GM19035 (cell line): Measurements from ENCODE around the gene KLK15.

Experiments
- ATAC-seq: cut with Tn5 transposase; IDR thresholded peaks from one replicate; pipeline ENCODE4 v1.9.1; 2021; ENCODE audit not compliant: unreplicated experiment

KLK15 gene

DNA sequence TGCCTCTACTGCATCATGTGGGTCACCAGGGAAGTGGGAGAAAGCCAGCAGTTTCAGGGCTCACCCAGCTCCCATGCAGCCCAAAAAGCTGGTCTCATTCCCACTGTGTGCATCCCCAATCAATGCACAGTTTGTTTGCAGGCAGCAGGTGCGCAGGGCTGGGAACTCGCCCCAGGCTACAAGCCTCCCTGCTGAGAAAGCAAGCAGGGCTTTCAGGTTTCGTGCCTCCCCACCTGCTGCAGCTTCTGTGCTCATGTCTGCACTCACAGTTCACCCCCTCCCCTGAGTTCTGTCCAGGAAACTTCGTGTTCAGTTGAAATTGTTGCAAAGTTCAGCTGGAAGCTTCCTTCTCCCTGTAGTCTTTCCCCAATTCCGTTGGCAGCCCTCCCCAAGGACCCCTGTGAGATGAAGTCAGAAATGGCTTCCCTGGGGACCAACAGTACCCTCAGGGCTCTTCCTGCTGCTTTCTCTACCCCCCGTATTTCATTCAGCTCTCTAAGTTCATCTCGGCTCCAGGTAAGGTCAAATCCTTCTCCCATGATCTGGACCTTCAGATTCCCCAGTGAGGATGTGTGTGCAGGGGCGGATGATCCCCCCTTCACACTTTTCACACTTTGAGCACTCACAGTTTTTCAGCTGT is 11.0 kb upstream of the KLK15 start:
- no peak for ATAC-seq

DNA sequence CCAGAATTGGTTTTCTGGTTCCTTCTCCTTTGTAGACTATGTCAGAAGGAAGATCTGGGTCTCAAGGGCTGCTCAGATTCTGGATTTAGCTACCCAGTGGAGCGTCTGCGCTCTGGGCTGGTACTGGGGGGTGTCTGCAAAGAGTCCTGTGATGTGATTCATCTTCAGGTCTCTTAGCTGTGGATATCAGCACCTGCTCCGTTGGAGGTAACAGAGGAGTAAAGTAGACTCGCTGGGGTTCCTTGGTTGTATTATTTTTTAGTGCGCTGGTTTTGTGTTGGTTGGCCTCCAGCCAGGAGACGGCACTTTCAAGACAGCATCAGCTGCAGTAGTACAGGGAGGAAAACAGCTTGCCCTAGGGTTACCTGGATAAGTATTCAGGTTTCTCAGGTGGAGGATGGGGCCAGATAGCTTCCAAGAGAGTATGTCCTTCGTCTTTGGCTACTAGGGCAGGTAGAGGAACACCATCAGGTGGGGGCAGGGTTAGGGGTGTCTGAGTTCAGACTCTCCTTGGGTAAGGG is 10.4 kb upstream of the KLK15 start:
- ATAC-seq = no peak

DNA sequence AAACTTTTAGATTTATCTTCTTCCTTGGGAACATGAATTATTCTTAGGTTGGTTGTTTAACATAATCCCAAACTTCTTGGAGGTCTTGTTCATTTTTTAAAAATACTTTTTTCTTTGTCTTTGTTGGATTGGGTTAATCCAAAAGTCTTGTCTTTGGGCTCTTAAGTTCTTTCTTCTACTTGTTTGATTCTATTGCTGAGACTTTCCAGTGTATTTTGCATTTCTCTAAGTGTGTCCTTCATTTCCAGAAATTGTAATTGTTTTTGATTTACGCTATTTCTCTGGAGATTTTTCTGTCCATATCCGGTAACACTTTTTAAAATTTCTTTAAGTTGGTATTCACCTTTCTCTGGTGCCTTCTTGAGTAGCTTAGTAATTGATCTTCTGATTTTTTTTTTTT is 9.8 kb upstream of the KLK15 start:
- ATAC-seq = no peak

DNA sequence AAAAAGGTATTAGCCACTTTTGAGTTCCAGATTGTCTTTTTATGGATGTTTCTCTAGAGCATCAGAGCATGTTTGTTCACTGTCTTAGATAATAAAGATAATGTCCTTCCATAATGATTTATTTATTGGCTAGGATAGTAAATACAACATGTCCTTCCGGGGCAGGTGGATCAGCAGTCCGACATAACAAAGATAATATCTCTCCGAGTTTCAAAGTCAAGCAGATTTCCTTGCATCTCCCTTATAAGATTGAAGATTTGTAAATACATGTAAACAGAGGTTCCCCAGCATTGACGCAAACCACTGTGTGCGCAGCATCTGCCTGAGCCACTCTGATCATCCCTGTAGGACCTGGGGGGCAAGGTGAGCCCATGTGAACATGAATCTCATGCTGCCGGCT is 8.8 kb upstream of the KLK15 start:
- ATAC-seq = no peak

DNA sequence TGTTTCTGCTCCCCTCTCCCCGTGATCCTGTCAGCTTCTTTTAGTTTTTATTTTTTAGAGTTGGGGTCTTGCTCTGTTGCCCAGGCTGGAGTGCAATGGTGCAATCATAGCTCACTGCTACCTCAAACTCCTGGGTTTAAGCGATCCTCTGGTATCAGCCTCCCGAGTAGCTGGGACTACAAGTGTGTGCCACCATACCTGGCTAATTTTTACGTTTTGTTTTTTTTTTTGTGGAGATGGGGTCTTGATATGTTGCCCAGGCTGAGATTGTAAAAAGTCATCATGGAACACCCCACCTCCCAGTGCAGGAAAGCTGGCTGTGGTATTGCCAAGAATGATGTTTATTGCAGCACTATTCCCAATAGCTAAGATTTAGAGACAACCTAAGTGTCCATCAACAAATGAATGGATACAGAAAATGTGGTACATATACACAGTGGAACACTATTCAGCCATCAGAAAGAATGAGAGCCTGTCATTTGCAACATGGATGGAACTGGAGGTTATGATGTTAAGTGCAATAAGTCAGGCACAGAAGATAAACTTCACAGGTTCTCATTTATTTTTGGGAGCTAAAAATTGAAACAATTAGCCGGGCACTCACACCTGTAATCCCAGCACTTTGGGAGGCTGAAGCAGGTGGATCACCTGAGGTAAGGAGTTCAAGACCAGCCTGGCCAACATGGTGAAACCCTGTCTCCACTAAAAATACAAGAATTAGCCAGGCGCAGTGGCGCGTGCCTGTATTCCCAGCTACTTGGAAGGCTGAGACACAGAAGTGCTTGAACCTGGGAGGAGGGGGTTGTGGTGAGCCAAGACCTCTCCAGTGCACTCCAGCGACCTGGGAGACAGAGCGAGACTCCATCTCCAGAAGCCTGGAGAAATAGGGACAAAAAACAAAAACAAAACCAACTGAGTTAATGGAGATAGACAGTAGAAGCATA is 6.6 kb upstream of the KLK15 start:
- ATAC-seq = no peak

DNA sequence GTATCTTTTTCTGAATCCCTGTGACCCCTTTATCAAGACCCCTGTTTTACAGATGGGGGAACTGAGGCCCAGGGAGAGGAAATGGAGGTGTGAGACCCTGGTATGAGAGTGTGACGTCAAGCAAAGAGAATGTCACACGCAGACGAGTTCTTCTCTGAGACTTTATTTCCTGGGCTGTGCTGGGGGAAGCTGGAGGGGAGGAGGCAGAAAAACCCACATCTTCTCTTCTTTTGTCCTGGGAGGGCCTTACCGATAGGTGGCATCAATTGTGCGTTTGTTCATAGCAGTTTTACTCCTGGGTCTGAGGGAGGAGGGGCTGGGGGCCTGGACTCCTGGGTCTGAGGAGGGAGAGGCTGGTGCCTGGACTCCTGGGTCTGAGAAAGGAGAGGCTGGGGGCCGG is 4.9 kb upstream of the KLK15 start:
- ATAC-seq = no peak

DNA sequence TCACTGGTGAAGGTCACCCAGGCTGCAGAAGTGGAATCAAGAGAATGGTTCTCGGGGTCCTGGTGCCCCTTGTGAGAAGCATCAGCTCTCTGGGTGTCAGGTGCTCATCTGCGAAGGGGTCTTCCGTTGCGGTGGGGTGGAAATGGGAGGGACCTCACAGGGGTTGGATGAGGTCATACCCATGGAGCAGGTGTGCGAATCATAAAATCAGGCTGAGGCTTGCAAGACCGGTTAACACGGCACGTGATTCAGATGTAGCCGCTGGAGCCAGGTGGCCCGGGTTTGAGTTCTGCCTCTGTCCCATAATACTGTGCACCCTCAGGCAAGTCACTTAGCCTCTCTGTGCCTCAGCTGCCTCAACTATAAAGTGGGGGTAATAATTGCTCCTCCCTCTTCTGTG is 3.9 kb upstream of the KLK15 start:
- ATAC-seq = no peak

DNA sequence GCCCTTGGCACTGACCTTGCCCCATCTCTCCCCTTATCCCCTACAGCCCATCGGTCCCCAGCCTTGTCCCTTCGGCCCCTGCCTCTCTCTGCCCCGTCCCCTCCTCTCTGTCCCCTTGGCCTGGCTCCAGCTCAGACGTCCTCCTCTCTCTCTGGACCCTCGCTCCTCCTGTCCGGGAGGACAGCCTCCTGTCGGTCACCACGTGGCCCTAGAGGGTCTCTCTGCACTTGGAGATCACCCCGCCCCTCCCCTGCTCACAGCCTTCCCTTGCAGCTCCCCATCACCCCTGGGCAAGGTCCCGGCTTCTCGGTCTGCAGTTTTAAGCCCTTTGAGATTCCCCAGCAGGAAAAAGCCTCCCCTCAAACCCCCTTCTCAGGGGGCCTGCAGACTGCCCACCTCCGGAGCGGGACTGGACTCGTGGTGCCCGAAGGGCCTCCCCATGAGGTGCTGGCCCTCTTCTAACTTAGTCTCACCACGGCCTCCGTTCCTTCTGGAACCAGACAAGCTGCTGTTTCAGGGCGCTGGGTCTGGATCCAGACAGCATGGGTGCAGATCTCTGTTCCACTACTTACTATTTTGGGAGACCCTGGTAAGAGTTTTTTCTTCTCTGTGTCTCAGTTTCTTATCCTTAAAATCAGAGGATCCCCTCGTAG is 3.3 kb upstream of the KLK15 start:
- ATAC-seq = no peak

DNA sequence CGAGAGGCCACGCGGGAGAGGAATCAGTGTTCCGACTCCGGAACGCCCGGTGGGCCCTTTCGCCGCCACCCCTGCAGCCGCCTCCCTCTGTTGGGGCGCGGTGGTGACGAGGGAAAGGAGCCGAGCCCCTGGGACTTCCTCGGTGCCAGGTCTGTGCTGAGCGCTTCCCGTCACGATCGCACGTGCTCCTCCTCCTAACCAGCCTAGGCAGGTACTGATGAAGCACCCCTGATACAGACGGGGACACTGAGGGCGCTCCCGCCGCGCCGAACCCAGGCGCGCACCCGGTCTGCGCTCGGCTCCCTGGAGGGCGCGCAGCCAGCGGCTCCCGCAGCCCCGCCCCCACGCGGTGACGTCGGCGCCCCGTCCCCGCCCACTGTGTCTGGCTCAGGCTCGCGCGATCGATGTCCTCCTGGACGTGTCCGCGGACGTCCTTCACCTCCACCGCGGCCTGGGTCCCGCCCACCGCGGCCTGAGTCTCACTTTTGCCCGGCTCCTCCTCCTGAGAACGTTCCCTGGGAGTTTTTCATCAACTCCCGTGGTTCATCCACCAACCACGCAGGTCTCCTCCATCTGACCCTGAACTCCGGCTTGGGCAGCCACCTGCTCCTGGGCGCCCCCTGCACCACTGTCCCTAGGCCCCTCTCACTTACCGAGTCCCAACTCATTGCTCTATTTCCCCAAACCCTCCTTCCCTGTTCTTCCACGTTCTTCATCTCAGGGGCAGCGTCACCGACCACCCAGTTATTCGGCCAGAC is 2.6 kb upstream of the KLK15 start:
- ATAC-seq = peak; percentile 77

DNA sequence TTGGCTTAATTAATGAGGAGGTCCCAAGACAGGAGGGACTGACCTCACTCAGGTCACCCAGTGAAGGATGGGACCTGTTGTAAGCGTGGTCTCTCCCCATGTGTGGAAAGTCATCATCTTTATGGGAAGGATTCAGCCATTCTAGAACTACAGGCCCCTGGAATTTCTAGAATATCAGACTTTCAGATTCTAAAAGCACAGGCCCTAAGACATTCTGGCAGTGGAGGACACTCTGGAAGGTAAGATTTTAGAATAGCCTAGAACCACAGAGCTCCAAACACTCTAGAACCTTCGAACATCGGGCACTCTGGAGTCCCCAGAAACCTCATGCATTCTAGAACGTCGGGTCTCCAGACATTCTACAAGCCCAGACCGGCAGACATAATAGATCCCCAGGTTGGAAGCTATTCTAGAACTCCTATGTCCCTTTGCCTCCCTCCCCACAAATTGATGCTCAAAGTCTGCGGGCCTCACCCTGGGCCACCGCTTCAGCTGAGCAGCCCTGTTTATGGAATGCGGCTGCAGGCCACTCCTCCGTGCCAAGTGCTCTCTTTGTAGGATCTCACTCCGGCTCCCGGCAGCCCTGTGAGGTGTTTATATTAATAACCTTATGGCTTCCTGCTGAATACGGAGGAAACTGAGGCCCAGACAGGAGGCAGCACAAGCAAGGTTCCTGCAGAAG is 1.9 kb upstream of the KLK15 start:
- ATAC-seq = no peak

DNA sequence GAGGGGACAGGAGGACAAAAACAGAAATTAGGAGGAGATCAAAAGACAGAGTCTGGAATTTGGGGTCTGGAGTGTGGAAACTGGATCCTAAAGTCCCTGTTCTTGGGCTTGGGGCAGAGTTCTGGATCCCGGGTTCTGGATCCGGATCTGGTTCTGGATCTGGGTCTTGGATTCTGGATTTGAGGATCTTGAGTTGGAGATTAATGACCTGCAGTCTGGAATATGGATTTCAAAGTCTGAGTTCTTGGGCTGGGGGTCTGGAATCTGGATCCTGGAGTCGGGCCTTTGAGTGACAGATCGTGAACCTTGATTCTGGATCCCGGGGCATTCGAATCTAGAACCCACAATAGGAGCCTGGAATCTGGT is 411 bp upstream of the KLK15 start:
- ATAC-seq = no peak

DNA sequence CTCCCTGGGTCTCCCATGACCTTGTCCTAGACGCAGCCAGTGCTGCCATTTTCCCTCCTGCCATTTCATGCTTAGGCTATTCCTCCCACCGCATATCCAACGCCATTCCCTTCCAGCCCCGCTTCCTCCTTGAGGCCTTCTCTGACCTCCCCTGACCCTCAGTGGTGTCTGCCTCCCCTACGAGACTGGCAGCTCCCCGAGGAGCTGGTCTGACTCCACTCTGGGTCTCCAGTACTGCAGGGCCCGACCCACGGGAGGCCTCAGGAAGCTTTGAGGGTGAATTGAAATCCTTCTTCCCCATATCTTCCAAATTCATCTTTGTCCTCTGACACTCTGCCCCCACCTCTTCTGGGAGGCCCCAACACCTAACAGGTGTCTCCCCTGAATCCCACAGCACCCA is 708 bp downstream of the KLK15 start:
- ATAC-seq = no peak

DNA sequence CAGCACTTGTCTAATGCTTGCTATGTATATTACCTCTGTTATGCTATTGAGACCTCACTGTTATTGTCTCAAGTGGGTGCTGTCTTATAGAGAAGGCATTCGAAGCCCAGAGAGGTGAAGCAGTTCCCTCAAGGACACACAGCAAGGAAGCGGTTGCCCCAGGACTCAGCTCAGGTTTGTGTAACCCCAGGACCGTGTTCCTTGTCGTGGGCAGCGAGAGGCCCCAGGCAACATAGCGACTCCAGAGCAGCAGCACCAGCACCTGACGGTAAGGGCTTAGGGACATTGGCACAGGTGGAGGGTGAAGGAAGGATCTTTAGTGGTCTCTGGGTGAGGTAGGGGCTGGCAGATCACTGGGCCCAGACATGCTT is 2.4 kb downstream of the KLK15 start:
- ATAC-seq = no peak

DNA sequence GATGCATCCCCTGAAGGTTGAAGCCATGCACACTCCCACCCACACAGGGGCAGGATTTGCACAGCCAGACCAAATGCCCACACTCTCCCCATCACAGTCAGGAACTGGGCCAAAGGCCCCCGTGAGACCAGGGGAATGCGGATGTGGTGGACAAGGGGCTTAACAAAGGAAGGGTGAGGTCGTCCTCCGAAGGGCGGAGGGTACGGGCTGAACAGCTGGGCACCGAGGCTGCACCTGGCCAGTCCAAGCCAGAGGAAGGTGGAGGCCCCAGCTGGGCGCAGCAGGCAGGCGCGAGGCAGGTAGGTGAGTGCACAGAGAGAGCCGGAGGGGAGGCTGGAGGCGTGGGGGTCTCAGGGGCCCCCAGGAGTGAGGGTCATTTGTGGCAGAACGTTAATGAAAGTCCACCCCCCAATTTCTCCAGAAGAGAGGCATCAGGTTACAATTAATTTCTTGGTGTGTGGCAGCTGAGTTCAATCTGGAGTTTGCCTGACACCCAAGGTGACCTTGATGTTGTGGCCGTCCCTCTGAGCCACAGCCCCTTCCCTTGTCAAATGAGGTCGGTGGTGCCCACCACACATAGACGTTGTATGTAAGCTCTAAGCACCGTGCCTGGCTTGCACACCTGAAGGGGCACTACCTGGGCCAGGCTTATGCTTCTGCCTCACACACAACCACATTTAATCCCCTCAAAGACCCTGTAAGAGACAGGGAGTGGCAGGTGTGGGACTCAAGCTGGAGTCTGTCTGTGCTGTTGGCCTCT is 2.9 kb downstream of the KLK15 start:
- no peak for ATAC-seq

DNA sequence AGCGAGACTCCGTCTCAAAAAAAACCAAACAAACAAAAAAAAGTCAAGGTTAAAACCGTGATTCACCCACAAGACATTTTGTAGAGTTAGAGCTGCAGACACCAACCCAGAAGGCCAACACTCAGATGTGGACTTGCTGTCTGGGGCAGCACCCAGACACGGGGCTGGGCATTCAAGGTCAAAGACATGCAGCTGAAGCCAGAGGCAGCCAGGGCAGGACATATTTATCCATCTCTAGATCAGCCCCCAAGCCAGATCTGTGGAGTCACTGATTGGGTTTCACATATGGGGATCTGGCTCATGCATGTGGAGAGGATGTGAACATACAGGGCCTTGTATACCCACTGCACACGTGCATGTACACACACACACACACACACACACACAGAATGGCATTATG is 3.6 kb downstream of the KLK15 start:
- no peak for ATAC-seq

DNA sequence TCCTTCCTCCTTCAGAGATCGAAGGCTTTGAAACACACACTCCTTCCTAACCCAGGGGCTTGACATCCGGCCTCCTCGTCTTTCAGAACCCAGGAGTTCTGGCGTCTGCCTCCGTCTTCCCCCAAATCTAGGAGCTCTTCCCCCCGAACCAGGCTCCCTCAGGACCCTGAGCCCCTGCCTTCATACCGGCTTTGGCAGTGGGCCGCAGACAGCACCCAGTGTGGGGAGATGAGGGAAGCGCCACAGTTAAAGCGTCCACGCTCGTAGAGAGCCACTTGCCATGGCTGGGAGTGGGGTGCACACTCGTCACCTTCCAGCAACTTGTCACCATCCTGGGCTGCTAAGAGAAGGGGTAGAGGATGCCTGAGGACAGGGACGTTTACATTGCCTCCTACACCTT is 5.9 kb downstream of the KLK15 start:
- no peak for ATAC-seq

DNA sequence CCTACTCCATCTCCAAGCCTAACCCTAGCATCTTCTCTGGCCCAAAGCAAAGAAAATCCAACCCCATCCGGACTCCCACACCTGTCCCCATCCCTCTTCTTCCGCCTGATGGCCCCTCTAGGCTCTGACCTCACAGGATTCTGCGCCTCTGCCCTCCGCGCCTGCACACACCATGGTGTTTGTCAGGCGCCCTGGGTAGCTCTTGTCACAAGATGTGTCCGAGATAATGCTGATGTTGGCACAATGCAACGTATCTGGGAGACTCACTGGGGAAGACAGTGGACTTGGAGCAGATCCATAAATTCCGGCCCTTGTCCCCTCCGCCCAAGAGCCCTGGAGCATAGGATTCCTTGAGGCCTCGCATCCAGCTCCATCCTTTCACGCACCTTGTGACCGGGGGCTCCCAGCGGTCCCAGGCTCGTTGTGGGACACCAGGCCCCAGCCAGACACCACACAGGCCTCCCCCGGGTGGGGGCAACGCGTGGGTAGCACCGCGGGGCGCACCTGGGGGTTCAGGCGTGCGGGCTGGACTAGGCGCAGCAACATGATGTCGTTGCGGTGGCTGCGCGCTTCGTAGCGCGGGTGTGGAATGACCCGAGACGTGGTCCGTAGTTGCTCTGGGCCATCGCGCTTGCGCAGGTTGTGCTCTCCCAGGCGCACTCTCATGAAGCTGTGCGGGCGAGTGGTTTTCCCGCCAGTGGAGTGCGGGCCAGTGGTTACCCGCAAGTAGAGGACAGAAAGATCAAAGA is 6.7 kb downstream of the KLK15 start:
- no peak for ATAC-seq

DNA sequence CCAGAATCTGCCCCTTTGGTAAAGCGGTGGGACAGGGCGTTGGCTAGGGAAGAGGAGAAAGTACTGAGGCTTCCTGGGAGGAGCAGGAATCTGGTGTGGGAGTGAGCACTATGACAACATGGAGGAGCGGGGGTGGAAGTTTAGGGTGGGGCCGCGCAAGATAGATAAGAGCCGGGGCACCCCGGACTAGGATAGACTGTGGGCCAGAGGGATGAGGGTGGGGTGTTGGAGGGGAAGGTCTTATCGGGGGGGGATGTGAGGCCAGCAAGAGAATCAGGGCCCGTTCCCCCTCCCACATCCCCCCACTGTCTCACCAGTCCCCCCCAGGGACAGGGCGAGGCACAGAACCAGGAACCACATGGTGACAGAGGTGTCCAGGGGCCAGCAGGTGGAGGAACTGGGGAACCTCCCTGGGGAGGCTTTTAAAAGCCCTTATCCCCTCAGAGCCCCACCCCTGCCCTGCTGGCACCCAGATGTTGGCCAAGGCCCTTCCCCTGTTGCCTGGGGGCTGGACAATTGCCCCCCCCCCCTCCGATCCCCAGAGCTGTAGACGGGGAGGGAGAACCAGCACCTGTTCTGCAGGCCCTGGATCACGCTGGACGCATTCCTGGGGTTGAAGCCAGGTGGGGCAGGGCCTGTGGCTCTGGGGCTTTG is 9.9 kb downstream of the KLK15 start, which contains the start of gene KLK1:
KLK1 (minus strand) TSS at position 399 of the 654 bp plus-strand sequence; CDS start at position 360, 39 bp downstream.
- no peak for ATAC-seq
